ENCODE results near the gene MBD6. TPM values are rescaled to one million over a fixed set of nuclear protein-coding genes. Genes with fewer than 3 reads are reported as not detected.
A peak's percentile ranks its signal among the peaks of the same experiment; 100 is the strongest.

The MBD6 gene
- total RNA-seq, 1 donor from 2014 or later, result 33.1 TPM

DNA sequence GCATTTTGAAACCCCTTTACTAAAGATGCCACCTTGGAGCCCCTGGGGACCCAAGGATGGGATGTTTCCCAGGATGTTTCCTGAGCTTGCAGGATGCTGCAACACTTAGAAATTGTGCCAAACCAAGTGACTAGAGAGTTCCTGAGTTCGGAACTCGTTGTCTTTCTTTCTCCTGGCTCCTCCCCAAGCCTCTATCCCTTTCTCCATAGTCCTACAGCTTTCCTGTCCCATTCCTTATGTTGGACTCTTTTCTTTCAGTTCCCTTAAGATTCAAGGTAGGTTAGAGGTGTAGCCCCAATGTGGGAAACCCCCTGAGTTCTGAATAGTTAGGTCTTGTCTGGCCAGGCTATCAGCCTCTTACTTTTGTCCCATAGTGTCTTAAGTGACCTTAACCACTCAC, 25.9 kb downstream of the MBD6 start:
- no peak for TF ChIP-seq CTCF (IDR thresholded peaks at IDR 0.05; ENCODE audit: borderline replicate concordance)
- intact Hi-C loops (cut with micrococcal nuclease), result no loop called here
- DNase-seq, result no peak

DNA sequence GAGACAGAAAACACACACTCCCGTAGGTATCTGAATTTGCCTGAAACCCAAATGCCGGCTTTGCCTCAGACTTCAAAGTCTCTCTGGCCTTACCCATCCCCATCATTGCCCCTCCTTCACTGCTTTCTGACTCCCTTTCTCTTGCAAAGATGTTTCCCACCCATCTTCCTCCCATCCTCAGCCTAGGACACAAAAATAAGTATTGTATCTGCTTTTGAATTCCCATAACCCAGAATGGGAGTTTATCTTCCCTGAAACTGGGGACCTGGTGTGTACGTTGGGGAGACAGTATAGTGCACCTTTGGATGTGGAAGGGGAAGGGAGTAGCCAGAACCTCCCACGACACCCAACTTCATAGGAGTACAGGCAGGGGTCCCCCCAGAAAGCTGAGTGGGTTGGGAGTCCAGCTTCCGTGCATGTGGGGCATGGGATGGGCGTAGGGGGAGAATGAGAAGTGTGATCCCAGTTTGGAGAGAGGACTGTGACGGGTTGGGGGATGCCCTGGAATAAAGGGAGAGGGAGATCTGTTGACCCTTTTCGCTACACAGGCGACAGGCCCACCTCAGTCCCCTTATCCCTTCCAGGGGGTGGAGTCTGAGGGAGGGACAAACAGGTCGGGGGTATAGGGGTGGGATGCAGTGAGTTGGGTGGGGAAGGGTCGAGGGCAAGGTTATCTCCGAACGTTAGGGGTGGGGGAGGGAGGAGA, 26.7 kb downstream of the MBD6 start:
- Histone ChIP-seq H3K4me3 (peak overlapping the region; percentile 62), H3K36me3 (no peaks in the 10 kb centered on the region), H3K4me1 (peaks cover 36% of the 10 kb centered on the region), H3K9me3 (replicated peaks) (no peaks in the 10 kb centered on the region), H3K27ac (replicated peaks) (no peak overlapping the region), H3K27me3 (ENCODE audit: low read depth) (peaks cover 59% of the 10 kb centered on the region)
- TF ChIP-seq CTCF (IDR thresholded peaks at IDR 0.05; ENCODE audit: borderline replicate concordance), result no peak
- no peak for DNase-seq
- intact Hi-C loops (cut with micrococcal nuclease), result no loop called here

More for the DNA sequence above, 25.9 kb downstream of the MBD6 start:
- no peak overlapping the region for H3K4me3 ChIP-seq
- H3K27me3 ChIP-seq (ENCODE audit: low read depth), result peaks cover 50% of the 10 kb centered on the region
- H3K27ac ChIP-seq (replicated peaks), result no peak overlapping the region
- H3K36me3 ChIP-seq, result no peaks in the 10 kb centered on the region
- H3K4me1 ChIP-seq, result peaks cover 44% of the 10 kb centered on the region
- H3K9me3 ChIP-seq (replicated peaks), result no peaks in the 10 kb centered on the region

DNA sequence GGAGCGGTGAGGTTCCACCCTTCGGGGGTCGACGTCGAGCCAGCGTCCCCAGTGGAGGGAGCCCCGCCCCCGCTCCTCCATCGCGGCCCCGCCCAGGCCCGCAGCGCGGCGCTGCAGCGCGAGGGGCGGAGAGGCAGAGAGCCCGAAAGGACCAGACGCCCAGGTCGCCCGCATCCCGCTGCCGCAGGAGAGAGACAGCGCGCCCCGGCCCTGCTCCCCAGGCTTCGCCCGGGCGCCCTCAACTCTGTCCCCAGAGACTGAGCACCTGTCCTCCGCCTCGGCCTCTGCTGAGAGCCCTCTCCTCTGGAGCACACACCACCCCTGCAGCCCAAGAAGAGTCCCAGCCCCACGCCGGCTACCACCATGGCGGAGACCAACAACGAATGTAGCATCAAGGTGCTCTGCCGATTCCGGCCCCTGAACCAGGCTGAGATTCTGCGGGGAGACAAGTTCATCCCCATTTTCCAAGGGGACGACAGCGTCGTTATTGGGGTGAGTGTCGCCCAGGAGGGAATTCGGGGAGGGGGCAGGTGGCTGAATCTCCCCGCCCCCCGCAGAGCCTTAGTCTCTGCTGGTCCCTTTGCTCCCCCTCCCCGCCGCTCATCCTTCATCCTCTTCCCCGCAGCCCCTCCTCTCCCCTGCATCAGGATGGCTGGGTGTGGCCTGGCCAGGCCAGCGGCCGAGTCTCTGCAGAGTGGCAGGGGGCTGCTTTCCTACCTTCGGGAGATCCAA, 27.5 kb downstream of the MBD6 start, which contains the start of gene KIF5A:
Gene KIF5A, plus strand, starts transcription at position 136 of the 732 bp plus-strand sequence. Its CDS starts 228 bp downstream, at position 364.
- no peak for TF ChIP-seq CTCF (IDR thresholded peaks at IDR 0.05; ENCODE audit: borderline replicate concordance)
- H3K4me1 ChIP-seq, result peaks cover 28% of the 10 kb centered on the region
- H3K27me3 ChIP-seq (ENCODE audit: low read depth), result peaks cover 66% of the 10 kb centered on the region
- peak within 1 kb of the TSS; percentile 62 for H3K4me3 ChIP-seq
- no peaks in the 10 kb centered on the region for H3K9me3 ChIP-seq (replicated peaks)
- no peaks in the 10 kb centered on the region for H3K36me3 ChIP-seq
- intact Hi-C loops (cut with micrococcal nuclease), result no loop called here
- no peak for DNase-seq
- H3K27ac ChIP-seq (replicated peaks), result no peak within 1 kb of the TSS

GRCh38 chr12:57550641-57551549, 28.3 kb downstream of the MBD6 start:
- no peaks in the 10 kb centered on the region for H3K9me3 ChIP-seq (replicated peaks)
- H3K4me1 ChIP-seq, result peaks cover 20% of the 10 kb centered on the region
- TF ChIP-seq CTCF (IDR thresholded peaks at IDR 0.05; ENCODE audit: borderline replicate concordance), result no peak
- no peaks in the 10 kb centered on the region for H3K36me3 ChIP-seq
- no peak for DNase-seq
- peaks cover 67% of the 10 kb centered on the region for H3K27me3 ChIP-seq (ENCODE audit: low read depth)
- intact Hi-C loops (cut with micrococcal nuclease), result no loop called here
- no peak overlapping the region for H3K27ac ChIP-seq (replicated peaks)
- H3K4me3 ChIP-seq, result peak overlapping the region; percentile 62

DNA sequence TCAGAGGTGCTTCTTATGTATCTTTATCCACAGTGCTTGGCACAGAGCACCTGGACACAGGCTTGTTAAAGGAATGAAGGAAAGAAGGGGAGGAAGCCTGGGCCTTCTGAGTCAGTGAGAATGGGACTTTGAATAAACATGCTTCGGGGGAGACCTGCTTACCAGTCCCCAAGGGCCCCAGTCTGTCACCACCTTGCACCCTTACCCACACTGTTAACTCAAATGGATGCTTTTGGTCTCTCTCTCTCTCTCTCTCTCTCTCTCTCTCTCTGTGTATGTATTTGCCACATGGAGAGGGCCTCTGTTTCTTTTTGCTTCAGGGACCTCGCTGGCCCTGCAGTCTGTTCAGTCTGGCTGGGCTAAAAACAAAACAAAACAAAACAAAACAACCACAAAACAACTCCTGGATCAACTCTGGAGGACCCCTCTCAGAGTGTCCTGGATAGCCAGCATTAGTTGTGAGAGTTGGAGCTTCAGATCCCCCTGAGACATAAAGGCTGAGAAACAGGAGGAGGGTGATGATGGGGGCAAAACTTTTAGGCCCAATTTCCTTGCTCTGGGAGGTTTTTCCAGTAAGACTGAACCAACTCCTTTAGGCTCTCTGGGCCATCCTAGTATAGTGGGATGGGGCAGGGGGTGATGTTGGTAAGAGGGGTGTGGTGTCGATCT, 29.1 kb downstream of the MBD6 start:
- no peak for TF ChIP-seq CTCF (IDR thresholded peaks at IDR 0.05; ENCODE audit: borderline replicate concordance)
- no peak for DNase-seq
- H3K36me3 ChIP-seq, result no peaks in the 10 kb centered on the region
- intact Hi-C loops (cut with micrococcal nuclease), result no loop called here
- H3K4me1 ChIP-seq, result peaks cover 11% of the 10 kb centered on the region
- no peak overlapping the region for H3K27ac ChIP-seq (replicated peaks)
- no peaks in the 10 kb centered on the region for H3K9me3 ChIP-seq (replicated peaks)
- peaks cover 67% of the 10 kb centered on the region for H3K27me3 ChIP-seq (ENCODE audit: low read depth)
- no peak overlapping the region for H3K4me3 ChIP-seq

All from left ventricle myocardium inferior (tissue), 1 donor.